MM.1S (cell line): ENCODE measurements around the gene SLC44A5.

Source experiments
- DNase-seq: peaks from one replicate; pipeline ENCODE4 v3.0.0-alpha.2; 2015
- H2AFZ ChIP-seq: fragments of 300-600 bp; sonication (generic); 2 replicates; pipeline ENCODE4 v1.6.0; 2016; ENCODE audit warnings: antibody characterized with exemption, low read length
- H3F3A ChIP-seq: fragments of 300-600 bp; sonication (generic); 2 replicates; pipeline ENCODE4 v1.6.1; 2016; ENCODE audit warnings: mild to moderate bottlenecking, antibody characterized with exemption, low read length, moderate library complexity, mixed read lengths; ENCODE audit not compliant: insufficient read depth
- H3K27ac ChIP-seq: fragments of 300-600 bp; sonication (generic); 2 replicates; pipeline ENCODE4 v1.5.1; 2016; ENCODE audit warnings: mild to moderate bottlenecking, low read length
- H3K27me3 ChIP-seq: fragments of 300-600 bp; sonication (generic); replicated peaks from 2 replicates; pipeline ENCODE4 v1.6.0; 2016; ENCODE audit warnings: low read length; ENCODE audit not compliant: insufficient read depth
- H3K36me3 ChIP-seq: fragments of 300-600 bp; sonication (generic); replicated peaks from 2 replicates; pipeline ENCODE4 v1.6.1; 2016; ENCODE audit warnings: mild to moderate bottlenecking, low read length, mixed read lengths; ENCODE audit not compliant: insufficient read depth
- H3K4me1 ChIP-seq: fragments of 300-600 bp; sonication (generic); 2 replicates; pipeline ENCODE4 v1.6.1; 2016; ENCODE audit warnings: low read length, mixed read lengths
- H3K4me2 ChIP-seq: fragments of 300-600 bp; sonication (generic); 2 replicates; pipeline ENCODE4 v1.6.0; 2016; ENCODE audit warnings: low read depth, low read length
- H3K4me3 ChIP-seq: fragments of 300-600 bp; sonication (generic); 2 replicates; pipeline ENCODE4 v1.5.1; 2016; ENCODE audit warnings: low read length, mixed read lengths
- H3K79me2 ChIP-seq: fragments of 300-600 bp; sonication (generic); 2 replicates; pipeline ENCODE4 v1.6.1; 2016; ENCODE audit warnings: mixed run types, low read length, mixed read lengths
- H3K9ac ChIP-seq: fragments of 300-600 bp; sonication (generic); 2 replicates; pipeline ENCODE4 v1.6.1; 2016; ENCODE audit warnings: low read length, mixed read lengths
- H3K9me2 ChIP-seq: fragments of 300-600 bp; sonication (generic); replicated peaks from 2 replicates; pipeline ENCODE4 v1.6.1; 2016; ENCODE audit warnings: mild to moderate bottlenecking, low read length, mixed read lengths; ENCODE audit not compliant: insufficient read depth
- H3K9me3 ChIP-seq: fragments of 300-600 bp; sonication (generic); replicated peaks from 2 replicates; pipeline ENCODE4 v1.6.1; 2016; ENCODE audit warnings: mild to moderate bottlenecking, low read length, mixed read lengths; ENCODE audit not compliant: insufficient read depth
- H4K20me1 ChIP-seq: fragments of 300-600 bp; sonication (generic); 2 replicates; pipeline ENCODE4 v1.6.1; 2016; ENCODE audit warnings: mild to moderate bottlenecking, low read length, moderate library complexity, mixed read lengths; ENCODE audit not compliant: insufficient read depth
- CTCF ChIP-seq: fragments of 300-600 bp; sonication (generic); IDR thresholded peaks from 2 replicates; pipeline ENCODE4 v1.5.1; 2016; ENCODE audit warnings: antibody characterized with exemption, low read length, mixed read lengths
- EZH2 ChIP-seq: fragments of 300-600 bp; sonication (generic); optimal IDR thresholded peaks from 2 replicates; pipeline ENCODE3; 2017; ENCODE audit warnings: low read depth, mild to moderate bottlenecking, antibody characterized with exemption, low read length, mixed read lengths
- EZH2phosphoT487 ChIP-seq: fragments of 300-600 bp; sonication (generic); IDR thresholded peaks from 2 replicates; pipeline ENCODE4 v1.6.1; 2018; ENCODE audit warnings: antibody characterized with exemption, low read length

SLC44A5 gene

GRCh38 chr1:75625795-75626194 lies 14.9 kb upstream of the SLC44A5 start:
- Histone ChIP-seq H4K20me1 (no peaks in the 10 kb centered on the region), H3K4me1 (no peaks in the 10 kb centered on the region), H3K9me2 (no peaks in the 10 kb centered on the region), H3K27me3 (no peaks in the 10 kb centered on the region), H3K9ac (no peak overlapping the region), H2AFZ (no peak overlapping the region), H3K4me2 (no peak overlapping the region), H3F3A (no peaks in the 10 kb centered on the region), H3K79me2 (no peaks in the 10 kb centered on the region), H3K27ac (no peak overlapping the region), H3K9me3 (no peaks in the 10 kb centered on the region), H3K36me3 (no peaks in the 10 kb centered on the region), H3K4me3 (no peak overlapping the region)
- TF ChIP-seq EZH2 (no peak), CTCF (no peak), EZH2phosphoT487 (no peak)
- no peak for DNase-seq

- H3K79me2 ChIP-seq, result no peaks in the 10 kb centered on the region
- H3K27ac ChIP-seq, result no peak overlapping the region
- peaks cover 7% of the 10 kb centered on the region for H3K27me3 ChIP-seq
- no peak overlapping the region for H3K4me2 ChIP-seq
- no peak overlapping the region for H3K9ac ChIP-seq
- no peaks in the 10 kb centered on the region for H4K20me1 ChIP-seq
- H2AFZ ChIP-seq, result no peak overlapping the region
- H3K9me3 ChIP-seq, result no peaks in the 10 kb centered on the region
- TF ChIP-seq CTCF, result no peak
- H3K9me2 ChIP-seq, result no peaks in the 10 kb centered on the region
- no peaks in the 10 kb centered on the region for H3K36me3 ChIP-seq
- H3K4me3 ChIP-seq, result no peak overlapping the region
- H3F3A ChIP-seq, result no peaks in the 10 kb centered on the region
- no peaks in the 10 kb centered on the region for H3K4me1 ChIP-seq
- DNase-seq, result no peak
These were observed 7.5 kb upstream of the SLC44A5 start for GRCh38 chr1:75618382-75618781.

GRCh38 chr1:75616436-75617433 lies 5.8 kb upstream of the SLC44A5 start:
- no peaks in the 10 kb centered on the region for H3K9me3 ChIP-seq
- no peak overlapping the region for H3K9ac ChIP-seq
- no peak for DNase-seq
- no peaks in the 10 kb centered on the region for H3K4me1 ChIP-seq
- H3F3A ChIP-seq, result no peaks in the 10 kb centered on the region
- H3K4me3 ChIP-seq, result no peak overlapping the region; the same call in 1 of the 2 replicates
- H3K4me2 ChIP-seq, result peak overlapping the region; percentile 62
- no peaks in the 10 kb centered on the region for H3K36me3 ChIP-seq
- H4K20me1 ChIP-seq, result no peaks in the 10 kb centered on the region
- peaks cover 7% of the 10 kb centered on the region for H3K27me3 ChIP-seq
- peak overlapping the region; percentile 63 for H2AFZ ChIP-seq
- H3K79me2 ChIP-seq, result no peaks in the 10 kb centered on the region
- H3K9me2 ChIP-seq, result no peaks in the 10 kb centered on the region
- TF ChIP-seq CTCF, result no peak
- no peak overlapping the region for H3K27ac ChIP-seq
